HEK293T (cell line): ENCODE data around the gene SH2D6.

Source experiments
- FOXA1 ChIP-seq: fragments of 450-650 bp; IDR thresholded peaks from 2 replicates; pipeline ENCODE4 v1.6.1; 2016; ENCODE audit warnings: mild to moderate bottlenecking
- FOXM1 ChIP-seq: fragments of 450-650 bp; IDR thresholded peaks from 2 replicates; pipeline ENCODE4 v1.6.1; 2017; ENCODE audit warnings: mild to moderate bottlenecking, borderline replicate concordance
- SP1 ChIP-seq: fragments of 450-650 bp; IDR thresholded peaks from 2 replicates; pipeline ENCODE4 v1.6.1; 2017

DNA sequence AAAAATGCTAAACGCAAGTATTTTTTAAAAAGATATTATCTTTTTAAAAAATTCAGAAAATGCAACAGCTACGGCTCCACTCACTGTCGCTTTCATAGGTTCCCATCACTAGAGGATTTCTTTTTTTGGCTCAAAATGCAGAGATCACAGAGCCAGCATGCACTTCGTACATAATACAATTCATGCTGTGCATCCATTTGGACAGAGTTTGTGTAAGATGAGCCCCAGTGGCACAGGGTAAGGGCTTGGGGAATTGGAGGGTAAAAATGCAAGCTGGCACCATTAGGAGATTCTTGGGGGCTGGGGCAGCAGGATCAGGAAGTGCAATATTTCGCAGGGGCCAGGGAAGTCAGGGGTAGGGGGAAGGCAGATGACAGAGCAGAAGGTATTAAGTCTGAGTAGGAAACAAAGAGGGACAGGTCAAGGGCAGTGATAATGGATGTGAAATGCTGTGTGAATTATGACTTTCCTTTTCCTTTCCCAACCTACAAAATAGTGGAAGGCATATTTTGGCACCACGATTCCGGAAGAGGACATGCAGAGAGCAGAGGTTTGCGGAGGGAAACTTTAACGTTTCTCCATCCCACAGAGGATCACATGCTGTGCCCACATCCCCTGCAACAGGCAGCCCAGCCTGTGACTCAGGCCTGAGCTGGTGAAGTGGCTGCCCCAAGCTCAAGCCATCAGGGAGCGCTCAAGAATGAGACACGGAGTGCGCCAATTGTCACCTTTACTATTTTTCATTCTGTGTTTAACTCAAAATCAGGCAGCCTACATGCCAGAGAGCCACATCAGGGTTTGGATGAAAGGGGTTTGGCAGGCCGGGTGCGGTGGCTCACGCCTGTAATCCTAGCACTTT lies 13.1 kb upstream of the SH2D6 start:
- no peak for TF ChIP-seq FOXA1
- TF ChIP-seq FOXM1, result no peak
- TF ChIP-seq SP1, result no peak
